Activated CD8-positive, alpha-beta T cell treated with anti-CD3 and anti-CD28 coated beads, Interleukin-2, amount 10 ng/mL, durations not matched to agents 7 days and 5 days (primary cell): ENCODE measurements around the gene SCIN. TPM values are rescaled to one million over a fixed set of nuclear protein-coding genes. Genes with fewer than 3 reads are reported as not detected.
"Not testable (repeated sequence)": the region's sequence is repeated elsewhere in the genome, so short reads cannot be mapped to it uniquely, and the experiment has no call there.

Experiments
- ATAC-seq: fragments of 150-1000 bp; cut with Tn5 transposase; one replicate; pipeline ENCODE4 v1.10.0; 2021; ENCODE audit warnings: moderate library complexity
- CTCF ChIA-PET: fragments of 350-600 bp; sonication (Branson Sonifier 250); formaldehyde crosslinking; loops from one replicate; lab custom pipeline; 2021; ENCODE audit warnings: antibody characterized with exemption; lab: Charles Lee
- POLR2A ChIA-PET: fragments of 350-600 bp; sonication (Branson Sonifier 250); formaldehyde crosslinking; loops from one replicate; lab custom pipeline; 2021; ENCODE audit warnings: antibody characterized with exemption; lab: Charles Lee
- DNase-seq: peaks from one replicate; pipeline ENCODE4 v3.0.0-alpha.2; 2020
- H3K27ac Mint-ChIP-seq: one replicate; pipeline ENCODE4 v1.8.0; 2021; ENCODE audit warnings: mild to moderate bottlenecking, mixed read lengths
- H3K27me3 Mint-ChIP-seq: one replicate; pipeline ENCODE4 v1.8.0; 2021; ENCODE audit warnings: low read depth, mixed read lengths
- H3K36me3 Mint-ChIP-seq: one replicate; pipeline ENCODE4 v1.8.0; 2021; ENCODE audit warnings: low read depth, mixed read lengths
- H3K4me1 Mint-ChIP-seq: one replicate; pipeline ENCODE4 v1.8.0; 2021; ENCODE audit warnings: low read depth, mixed read lengths
- H3K4me3 Mint-ChIP-seq: one replicate; pipeline ENCODE4 v1.8.0; 2021; ENCODE audit warnings: mild to moderate bottlenecking, mixed read lengths
- H3K9me3 Mint-ChIP-seq: one replicate; pipeline ENCODE4 v1.8.0; 2022; ENCODE audit warnings: mixed read lengths; ENCODE audit not compliant: insufficient read depth
- total RNA-seq, 2 experiments: library from RNA; stranded (reverse); gene quantifications; one replicate each; pipeline ENCODE4 v1.2.3, GENCODE V29; 2021

SCIN gene
- total RNA-seq, 2 experiments from 2014 or later: 0.39 TPM; not detected in 1

DNA sequence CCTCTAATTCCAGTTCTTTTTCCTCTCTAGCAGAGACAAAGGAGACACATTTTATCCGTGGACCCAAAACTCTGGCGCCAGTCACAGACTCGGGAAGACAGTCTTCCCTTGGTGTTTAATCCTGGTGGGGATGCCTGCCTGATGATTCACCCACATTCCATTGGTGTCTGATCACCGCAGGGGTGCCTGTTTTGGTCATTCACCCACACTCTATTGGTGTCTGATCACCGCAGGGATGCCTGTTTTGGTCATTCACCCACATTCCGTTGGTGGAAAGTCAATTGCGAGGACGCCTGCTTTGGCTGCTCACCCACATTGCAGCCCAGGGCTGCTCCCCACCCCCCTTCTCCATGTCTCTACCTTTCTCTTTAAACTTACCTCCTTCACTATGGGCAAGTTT is 89.9 kb downstream of the SCIN start:
- H3K4me1 Mint-ChIP-seq, POLR2A ChIA-PET, H3K27ac Mint-ChIP-seq, H3K36me3 Mint-ChIP-seq, H3K4me3 Mint-ChIP-seq, ATAC-seq, H3K27me3 Mint-ChIP-seq, CTCF ChIA-PET, H3K9me3 Mint-ChIP-seq, DNase-seq: not testable (repeated sequence)

DNA sequence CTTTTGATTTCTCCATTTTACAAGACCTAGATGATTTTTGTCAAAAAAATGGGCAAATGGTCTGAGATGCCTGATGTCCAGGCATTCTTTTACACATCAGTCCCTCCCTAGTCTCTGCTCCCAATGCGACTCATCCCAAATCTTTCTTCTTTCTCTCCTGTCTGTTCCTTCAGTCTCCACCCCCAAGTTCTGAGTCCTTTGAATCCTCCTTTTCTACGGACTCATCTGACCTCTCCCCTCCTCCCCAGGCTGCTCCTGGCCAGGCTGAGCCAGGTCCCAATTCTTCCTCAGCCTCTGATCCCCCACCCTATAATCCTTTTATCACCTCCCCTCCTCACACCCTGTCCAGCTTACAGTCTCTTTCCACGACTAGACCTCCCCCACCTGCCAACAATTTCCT is 90.5 kb downstream of the SCIN start:
- H3K27ac Mint-ChIP-seq, DNase-seq, H3K9me3 Mint-ChIP-seq, H3K27me3 Mint-ChIP-seq, H3K4me1 Mint-ChIP-seq, POLR2A ChIA-PET, H3K36me3 Mint-ChIP-seq, CTCF ChIA-PET, H3K4me3 Mint-ChIP-seq, ATAC-seq: not testable (repeated sequence)

- CTCF ChIA-PET: no interaction called here
- Mint-ChIP-seq H3K27ac (no peak overlapping the region), H3K4me3 (no peak overlapping the region), H3K27me3 (no peaks in the 10 kb centered on the region), H3K9me3 (no peaks in the 10 kb centered on the region), H3K36me3 (no peaks in the 10 kb centered on the region), H3K4me1 (no peaks in the 10 kb centered on the region)
- POLR2A ChIA-PET: interaction anchor here (0.6 kb wide), 1 partner anchor 970 kb away, joined by 3 read pairs; no protein-coding TSS in a partner anchor
- ATAC-seq (no peak), DNase-seq (no peak)
These were observed 91.1 kb downstream of the SCIN start for GRCh38 chr7:12661581-12661980.

GRCh38 chr7:12670000-12670729 is 99.6 kb downstream of the SCIN start:
- Mint-ChIP-seq H3K27me3 (no peaks in the 10 kb centered on the region), H3K4me3 (no peak overlapping the region), H3K27ac (no peak overlapping the region), H3K36me3 (no peaks in the 10 kb centered on the region), H3K4me1 (no peaks in the 10 kb centered on the region), H3K9me3 (no peaks in the 10 kb centered on the region)
- ChIA-PET POLR2A (no interaction called here), CTCF (no interaction called here)
- ATAC-seq (no peak), DNase-seq (no peak)

DNA sequence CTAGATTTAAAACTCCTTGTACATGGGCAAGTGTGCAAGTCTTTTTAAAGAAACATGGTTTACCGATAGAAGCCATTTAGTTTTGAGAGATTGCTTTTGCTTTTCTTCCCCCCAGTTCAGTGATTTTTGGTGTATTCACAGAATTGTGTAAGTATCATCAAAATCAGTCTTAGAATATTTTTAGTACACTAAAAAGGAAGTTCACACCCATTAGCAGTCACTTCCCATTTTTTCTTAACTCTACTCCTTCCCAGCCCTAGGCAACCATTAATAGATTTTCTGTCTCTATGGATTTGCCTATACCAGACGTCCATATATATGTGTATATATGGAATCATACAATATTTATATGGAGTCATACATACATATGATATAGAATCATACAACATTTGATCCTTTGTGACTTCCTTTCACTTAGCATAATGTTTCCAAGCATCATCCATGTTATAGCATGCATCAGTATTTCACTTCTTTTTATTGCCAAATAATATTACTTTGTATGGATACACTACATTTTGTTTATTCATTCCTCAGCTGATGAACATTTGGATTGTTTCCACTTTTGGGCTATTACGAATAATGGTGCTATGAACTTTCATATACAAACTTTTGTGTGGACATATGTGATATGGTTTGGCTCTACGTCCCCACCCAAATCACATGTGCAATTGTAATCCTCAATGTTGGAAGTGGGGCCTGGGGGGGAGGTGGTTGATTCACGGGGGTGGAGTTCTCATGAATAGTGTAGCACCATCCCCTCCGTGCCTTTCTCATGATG is 100.4 kb downstream of the SCIN start:
- H3K4me3 Mint-ChIP-seq: no peak overlapping the region
- no peaks in the 10 kb centered on the region for H3K9me3 Mint-ChIP-seq
- H3K4me1 Mint-ChIP-seq: no peaks in the 10 kb centered on the region
- H3K27ac Mint-ChIP-seq: no peak overlapping the region
- no peak for DNase-seq
- peaks cover under 1% of the 10 kb centered on the region for H3K27me3 Mint-ChIP-seq
- POLR2A ChIA-PET: no interaction called here
- CTCF ChIA-PET: interaction anchor here (1.3 kb wide), 1 partner anchor 17 kb away, joined by 3 read pairs; the partner anchor contains the start of gene ARL4A
- no peaks in the 10 kb centered on the region for H3K36me3 Mint-ChIP-seq
- no peak for ATAC-seq

GRCh38 chr7:12673436-12673835 is 102.9 kb downstream of the SCIN start:
- H3K9me3 Mint-ChIP-seq, H3K4me3 Mint-ChIP-seq, H3K36me3 Mint-ChIP-seq, ATAC-seq, H3K4me1 Mint-ChIP-seq, POLR2A ChIA-PET, DNase-seq, H3K27me3 Mint-ChIP-seq, H3K27ac Mint-ChIP-seq: not testable (repeated sequence)
- CTCF ChIA-PET: interaction anchor here (0.7 kb wide), 1 partner anchor 13 kb away, joined by 4 read pairs; no protein-coding TSS in a partner anchor

- ChIA-PET POLR2A (no interaction called here), CTCF (interaction anchor here (0.7 to 1.6 kb wide), 4 partner anchors 13 to 590 kb away, joined by 3 to 6 read pairs (median 4); no protein-coding TSS in a partner anchor)
- Mint-ChIP-seq H3K36me3 (no peaks in the 10 kb centered on the region), H3K4me3 (no peak overlapping the region), H3K4me1 (no peaks in the 10 kb centered on the region), H3K9me3 (no peaks in the 10 kb centered on the region), H3K27me3 (peaks cover 3% of the 10 kb centered on the region), H3K27ac (no peak overlapping the region)
- DNase-seq (no peak), ATAC-seq (no peak)
These were observed 103.5 kb downstream of the SCIN start for GRCh38 chr7:12674053-12674452.

GRCh38 chr7:12674861-12675260 is 104.3 kb downstream of the SCIN start:
- ChIA-PET CTCF (interaction anchor here (0.8 to 2.1 kb wide), 5 partner anchors 12 to 589 kb away, joined by 3 to 16 read pairs (median 3); partner anchors contain the start of gene ARL4A), POLR2A (no interaction called here)
- Mint-ChIP-seq H3K4me1 (no peaks in the 10 kb centered on the region), H3K4me3 (no peak overlapping the region), H3K27ac (no peak overlapping the region), H3K27me3 (peaks cover 3% of the 10 kb centered on the region), H3K9me3 (no peaks in the 10 kb centered on the region), H3K36me3 (no peaks in the 10 kb centered on the region)
- ATAC-seq (peak; percentile 81), DNase-seq (peak; percentile 68)

DNA sequence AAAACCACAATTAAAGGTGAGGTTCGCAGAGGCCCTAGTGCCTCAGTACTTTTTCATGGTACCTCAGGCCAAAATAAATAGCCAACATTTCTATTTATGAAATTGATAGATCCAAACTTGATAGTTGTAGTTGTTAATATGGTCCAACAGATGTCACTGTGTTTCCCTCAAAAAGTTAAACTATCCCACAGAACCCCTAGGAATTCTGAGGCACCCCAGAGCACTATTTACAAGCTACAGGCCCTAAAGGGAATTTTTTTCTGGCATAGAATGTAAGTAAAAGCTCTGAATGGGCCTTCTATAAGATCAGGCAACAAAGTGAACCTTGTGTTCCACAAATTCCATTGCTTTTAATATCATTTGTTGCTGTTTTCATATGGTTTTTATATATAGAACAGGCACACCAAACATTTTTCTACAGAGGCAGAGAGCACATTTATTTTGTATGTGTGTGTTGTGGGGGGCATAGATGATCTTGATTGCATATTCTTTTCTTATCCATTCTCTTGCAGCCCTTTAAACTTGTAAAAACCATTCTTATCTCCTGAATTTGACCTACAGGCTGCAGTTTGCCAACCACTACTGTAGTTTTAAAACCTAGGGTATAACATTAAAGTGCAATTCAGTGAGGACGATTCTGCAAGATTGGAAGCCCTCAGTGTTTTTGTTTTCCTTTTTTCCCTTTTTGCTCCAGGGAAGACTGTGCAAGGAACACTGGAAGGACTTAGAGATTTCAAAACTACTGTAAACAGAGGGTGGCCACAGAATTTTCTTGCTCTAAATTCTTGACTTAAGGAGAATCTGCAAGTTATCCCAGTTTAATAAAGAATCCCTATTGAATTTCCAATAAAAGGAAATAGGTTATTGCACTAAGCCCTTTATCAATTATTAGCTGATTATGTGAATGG is 113.4 kb downstream of the SCIN start:
- no peak overlapping the region for H3K27ac Mint-ChIP-seq
- DNase-seq: no peak
- no peaks in the 10 kb centered on the region for H3K27me3 Mint-ChIP-seq
- H3K4me3 Mint-ChIP-seq: no peak overlapping the region
- H3K9me3 Mint-ChIP-seq: no peaks in the 10 kb centered on the region
- peaks cover 28% of the 10 kb centered on the region for H3K4me1 Mint-ChIP-seq
- no peak for ATAC-seq
- ChIA-PET POLR2A (no interaction called here), CTCF (interaction anchor here (0.7 to 5.0 kb wide), 2 partner anchors 45 to 48 kb away, joined by 3 to 50 read pairs; no protein-coding TSS in a partner anchor)
- H3K36me3 Mint-ChIP-seq: peaks cover 6% of the 10 kb centered on the region

DNA sequence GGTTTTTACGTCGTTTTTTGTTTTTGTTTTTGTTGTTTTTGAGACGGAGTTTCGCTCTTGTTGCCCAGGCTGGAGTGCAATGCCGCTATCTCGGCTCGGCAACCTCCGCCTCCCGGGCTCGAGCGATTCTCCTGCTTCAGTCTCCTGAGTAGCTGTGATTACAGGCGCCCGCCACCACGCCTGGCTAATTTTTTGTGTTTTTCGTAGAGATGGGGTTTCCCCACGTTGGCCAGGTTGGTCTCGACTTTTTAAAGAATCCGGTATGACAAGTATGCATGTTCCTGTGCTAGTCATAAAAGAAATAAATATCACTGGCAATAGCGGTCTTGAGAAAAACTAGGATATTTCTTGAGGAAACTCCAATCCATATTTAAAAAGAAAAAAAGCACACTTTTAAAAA is 114.2 kb downstream of the SCIN start:
- Mint-ChIP-seq H3K27me3 (no peaks in the 10 kb centered on the region), H3K4me3 (no peak overlapping the region), H3K4me1 (peaks cover 35% of the 10 kb centered on the region), H3K27ac (no peak overlapping the region), H3K9me3 (no peaks in the 10 kb centered on the region), H3K36me3 (peaks cover 8% of the 10 kb centered on the region)
- ATAC-seq (no peak), DNase-seq (no peak)
- CTCF ChIA-PET: interaction anchor here (0.7 to 5.0 kb wide), 2 partner anchors 44 to 49 kb away, joined by 3 to 50 read pairs; no protein-coding TSS in a partner anchor
- POLR2A ChIA-PET: no interaction called here

GRCh38 chr7:12685550-12685949 is 115.0 kb downstream of the SCIN start:
- ATAC-seq: no peak
- CTCF ChIA-PET: interaction anchor here (0.8 to 5.0 kb wide), 11 partner anchors 10 to 576 kb away, joined by 3 to 50 read pairs (median 6); no protein-coding TSS in a partner anchor
- Mint-ChIP-seq H3K36me3 (peaks cover 8% of the 10 kb centered on the region), H3K9me3 (no peaks in the 10 kb centered on the region), H3K27ac (peak overlapping the region; percentile 53), H3K4me1 (peaks cover 37% of the 10 kb centered on the region), H3K27me3 (no peaks in the 10 kb centered on the region), H3K4me3 (peak overlapping the region; percentile 40)
- POLR2A ChIA-PET: no interaction called here
- DNase-seq: peak; percentile 55
